Gastroesophageal sphincter (tissue), 3 donors: ENCODE data around the gene PGPEP1.

ENCODE experiments used
- CTCF ChIP-seq, 4 experiments: fragments of 200-600 bp in 2 of 4; fragments of 450-650 bp in 2 of 4; sonication (generic) in 1 of 4; IDR thresholded peaks; one replicate each; pipeline ENCODE4 v1.5.1; 2017 to 2019; ENCODE audit warnings: antibody characterized with exemption in 4 of 4, mild to moderate bottlenecking in 2 of 4, moderate library complexity in 2 of 4
- POLR2A ChIP-seq, 2 donors: fragments of 450-650 bp; IDR thresholded peaks; one replicate each; pipeline ENCODE4 v1.6.1; 2017; ENCODE audit warnings: antibody characterized with exemption in 2 of 2, mild to moderate bottlenecking in 2 of 2, moderate library complexity in 1 of 2
- POLR2AphosphoS5 ChIP-seq: sonication (generic); formaldehyde crosslinking; IDR thresholded peaks from one replicate; pipeline ENCODE4 v1.6.1; 2017; ENCODE audit warnings: antibody characterized with exemption

GRCh38 chr19:18353378-18354005 lies 13.1 kb downstream of the PGPEP1 start:
- TF ChIP-seq POLR2A (IDR thresholded peaks at IDR 0.05) (no peak), POLR2AphosphoS5 (no peak), CTCF (IDR thresholded peaks at IDR 0.05) (no peak)
